Measurements from ENCODE around the gene SPAM1.
"Not testable (repeated sequence)": the region's sequence is repeated elsewhere in the genome, so short reads cannot be mapped to it uniquely, and the experiment has no call there.

SPAM1 gene, protein sequence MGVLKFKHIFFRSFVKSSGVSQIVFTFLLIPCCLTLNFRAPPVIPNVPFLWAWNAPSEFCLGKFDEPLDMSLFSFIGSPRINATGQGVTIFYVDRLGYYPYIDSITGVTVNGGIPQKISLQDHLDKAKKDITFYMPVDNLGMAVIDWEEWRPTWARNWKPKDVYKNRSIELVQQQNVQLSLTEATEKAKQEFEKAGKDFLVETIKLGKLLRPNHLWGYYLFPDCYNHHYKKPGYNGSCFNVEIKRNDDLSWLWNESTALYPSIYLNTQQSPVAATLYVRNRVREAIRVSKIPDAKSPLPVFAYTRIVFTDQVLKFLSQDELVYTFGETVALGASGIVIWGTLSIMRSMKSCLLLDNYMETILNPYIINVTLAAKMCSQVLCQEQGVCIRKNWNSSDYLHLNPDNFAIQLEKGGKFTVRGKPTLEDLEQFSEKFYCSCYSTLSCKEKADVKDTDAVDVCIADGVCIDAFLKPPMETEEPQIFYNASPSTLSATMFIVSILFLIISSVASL

DNA sequence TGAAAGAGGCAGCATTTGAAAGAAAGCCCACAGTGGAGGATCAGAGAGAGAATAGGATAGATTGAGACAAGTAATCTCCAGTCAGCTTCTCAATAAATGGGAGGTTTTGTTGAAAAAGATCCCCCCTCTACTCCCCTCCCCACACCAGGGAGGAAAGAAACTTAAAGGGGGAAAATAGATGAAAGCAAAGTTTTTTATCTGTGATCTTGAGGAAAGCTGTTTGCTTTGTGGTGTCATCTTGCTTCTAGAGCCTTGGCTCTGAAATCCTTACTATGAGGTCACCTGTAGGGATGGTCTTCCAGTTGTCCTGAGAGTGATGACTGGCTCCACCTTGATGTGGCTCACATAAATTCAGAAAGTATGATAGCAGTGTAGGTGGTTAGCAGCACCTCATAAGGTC lies at the start of gene SPAM1:
Gene SPAM1 (plus strand): TSS at position 301 of the 400 bp plus-strand sequence. CDS start 28,330 bp downstream, outside the sequence.
- no peak for DNase-seq (ENCODE audit: low read depth in 2 of 2)

DNA sequence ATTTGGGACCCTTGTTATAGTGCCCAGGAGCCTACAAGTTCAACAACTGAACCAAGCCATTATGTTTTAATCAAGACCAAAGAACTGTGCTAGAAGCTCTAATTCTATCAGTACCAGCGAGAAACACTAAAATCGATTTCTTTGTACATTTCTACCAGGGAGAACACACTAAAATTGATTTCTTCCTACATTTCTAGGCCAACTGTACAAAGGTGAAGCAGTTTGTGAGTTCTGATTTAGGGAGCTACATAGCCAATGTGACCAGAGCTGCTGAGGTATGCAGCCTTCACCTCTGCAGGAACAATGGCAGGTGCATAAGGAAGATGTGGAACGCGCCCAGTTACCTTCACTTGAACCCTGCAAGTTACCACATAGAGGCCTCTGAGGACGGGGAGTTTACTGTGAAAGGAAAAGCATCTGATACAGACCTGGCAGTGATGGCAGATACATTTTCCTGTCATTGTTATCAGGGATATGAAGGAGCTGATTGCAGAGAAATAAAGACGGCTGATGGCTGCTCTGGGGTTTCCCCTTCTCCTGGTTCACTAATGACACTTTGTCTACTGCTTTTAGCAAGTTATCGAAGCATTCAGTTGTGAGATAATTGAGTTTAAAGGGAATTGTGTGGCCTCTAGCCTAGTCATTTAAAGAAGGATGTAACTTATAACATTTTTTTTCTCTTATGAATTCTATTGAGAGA lies 48.3 kb upstream of the SPAM1 start:
- no peak for DNase-seq (ENCODE audit: low read depth in 2 of 2)

DNA sequence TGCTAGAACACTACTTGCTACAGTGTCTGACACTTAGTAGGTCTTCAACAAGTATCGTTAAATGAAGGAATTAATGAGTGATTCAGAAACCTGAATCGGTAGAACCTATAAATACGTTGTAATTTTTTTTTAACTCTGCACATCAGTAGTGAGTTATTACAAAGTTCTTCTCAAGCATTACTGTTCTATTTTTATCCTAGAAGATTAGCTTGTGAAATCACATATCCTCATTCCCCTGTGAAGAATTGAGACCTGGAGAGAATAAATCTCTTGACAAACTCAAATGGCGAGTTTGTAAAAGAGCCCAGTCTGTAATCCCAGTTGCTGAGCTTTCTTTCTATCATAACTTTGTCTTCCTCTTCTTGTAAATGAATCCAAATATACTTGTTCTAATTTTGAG lies 45.4 kb upstream of the SPAM1 start:
- DNase-seq (ENCODE audit: low read depth in 2 of 2) = no peak

DNA sequence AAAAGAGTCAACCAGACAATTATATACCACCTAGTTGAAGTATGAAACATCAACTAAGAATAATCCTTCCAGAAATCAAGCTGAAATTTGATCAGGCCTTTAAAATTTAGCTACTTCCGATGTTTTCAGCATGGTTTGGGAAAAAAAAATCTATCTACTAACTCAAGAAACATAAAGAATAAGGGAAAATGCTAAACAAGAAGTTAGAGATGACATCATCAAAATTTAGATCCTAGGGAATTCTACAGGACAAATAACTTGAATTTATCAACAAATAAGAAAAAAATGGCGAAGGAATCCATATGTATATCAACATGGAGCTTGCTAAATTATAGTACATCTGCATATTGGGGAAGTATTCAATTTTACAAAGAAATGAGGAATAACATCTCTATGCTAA lies 43.7 kb upstream of the SPAM1 start:
- no peak for DNase-seq (ENCODE audit: low read depth in 2 of 2)

DNA sequence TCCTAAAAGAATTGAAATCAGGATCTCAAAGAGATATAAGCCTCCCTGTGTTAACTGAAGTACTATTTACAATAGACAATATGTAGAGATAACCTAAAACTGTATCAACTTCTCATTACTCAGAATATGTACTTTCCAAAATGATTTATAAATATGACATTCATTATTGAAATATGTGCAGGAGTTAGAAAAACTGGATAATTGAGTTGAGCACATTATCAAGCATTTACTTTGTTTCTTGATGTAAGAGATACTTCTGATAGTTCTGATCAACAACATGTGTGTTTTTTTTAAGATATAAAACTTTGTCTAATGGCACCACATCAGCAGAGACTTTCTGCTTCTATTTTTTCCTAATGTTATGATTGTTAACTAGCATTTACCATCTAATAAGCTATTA lies 41.9 kb upstream of the SPAM1 start:
- no peak for DNase-seq (ENCODE audit: low read depth in 2 of 2)

DNA sequence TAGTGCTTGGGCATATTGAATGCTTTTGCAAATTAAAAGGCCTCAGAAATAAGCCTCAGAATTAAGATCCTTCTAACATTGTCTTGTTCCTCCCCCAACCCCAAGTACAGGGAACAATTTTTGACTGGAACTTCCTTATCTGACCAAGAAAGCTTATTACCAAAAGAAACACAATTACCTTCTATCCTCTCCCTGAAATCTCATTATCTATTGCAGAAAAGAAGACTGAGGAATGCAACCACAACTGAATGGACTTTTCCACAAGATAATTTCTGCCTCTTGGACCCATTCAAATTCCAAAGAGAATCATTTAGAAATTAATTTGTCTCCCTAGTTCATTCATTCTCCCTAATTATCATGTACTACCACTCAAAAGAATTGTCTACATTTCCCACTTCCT lies 36.8 kb upstream of the SPAM1 start:
- DNase-seq (ENCODE audit: low read depth in 2 of 2) = no peak

DNA sequence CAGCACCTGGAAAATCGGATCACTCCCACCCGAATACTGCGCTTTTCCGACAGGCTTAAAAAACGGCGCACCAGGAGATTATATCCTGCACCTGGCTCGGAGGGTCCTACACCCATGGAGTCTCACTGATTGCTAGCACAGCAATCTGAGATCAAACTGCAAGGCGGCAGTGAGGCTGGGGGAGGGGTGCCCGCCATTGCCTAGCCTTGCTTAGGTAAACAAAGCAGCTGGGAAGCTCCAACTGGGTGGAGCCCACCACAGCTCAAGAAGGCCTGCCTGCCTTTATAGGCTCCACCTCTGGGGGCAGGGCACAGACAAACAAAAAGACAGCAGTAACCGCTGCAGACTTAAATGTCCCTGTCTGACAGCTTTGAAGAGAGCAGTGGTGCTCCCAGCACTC lies 30.3 kb upstream of the SPAM1 start:
- DNase-seq (ENCODE audit: low read depth in 2 of 2) = not testable (repeated sequence)

DNA sequence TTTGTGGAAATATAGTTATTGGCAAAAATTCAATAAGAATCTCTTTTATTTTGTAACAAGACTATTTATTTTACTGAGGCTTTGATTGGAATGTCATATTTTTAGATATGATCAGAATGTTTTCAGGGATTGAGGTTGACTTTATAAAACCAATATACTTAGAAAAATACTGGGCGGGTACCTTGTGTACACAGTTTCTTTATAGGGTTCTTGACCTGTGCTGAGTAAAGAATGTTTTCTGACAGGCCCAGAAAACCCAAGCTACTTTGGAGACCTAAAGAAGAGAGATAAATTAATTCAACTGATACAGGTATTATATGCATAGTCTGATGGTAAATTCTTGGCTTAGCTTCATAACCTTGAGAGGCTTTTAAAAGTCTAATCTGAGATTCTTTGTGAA lies 23.9 kb upstream of the SPAM1 start:
- no peak for DNase-seq (ENCODE audit: low read depth in 2 of 2)

DNA sequence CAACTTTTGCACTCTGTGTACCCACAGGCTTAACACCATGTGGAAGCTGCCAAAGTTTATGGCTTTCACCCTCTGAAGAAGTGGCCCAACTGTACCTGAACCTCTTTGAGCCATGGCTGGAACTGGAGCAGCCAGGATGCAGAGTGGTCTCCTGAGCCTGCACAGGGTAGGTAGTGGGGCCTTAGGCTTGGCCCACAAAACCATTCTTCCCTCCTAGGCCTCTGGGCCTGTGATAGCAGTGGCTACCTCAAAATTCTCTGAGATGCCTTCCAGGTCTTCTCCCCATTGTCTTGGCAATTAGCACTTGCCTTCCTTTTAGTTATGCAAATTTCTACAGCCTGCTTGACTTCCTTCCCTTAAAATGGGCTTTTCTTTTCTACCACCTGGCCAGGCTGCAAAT lies 19.3 kb upstream of the SPAM1 start:
- no peak for DNase-seq (ENCODE audit: low read depth in 2 of 2)

DNA sequence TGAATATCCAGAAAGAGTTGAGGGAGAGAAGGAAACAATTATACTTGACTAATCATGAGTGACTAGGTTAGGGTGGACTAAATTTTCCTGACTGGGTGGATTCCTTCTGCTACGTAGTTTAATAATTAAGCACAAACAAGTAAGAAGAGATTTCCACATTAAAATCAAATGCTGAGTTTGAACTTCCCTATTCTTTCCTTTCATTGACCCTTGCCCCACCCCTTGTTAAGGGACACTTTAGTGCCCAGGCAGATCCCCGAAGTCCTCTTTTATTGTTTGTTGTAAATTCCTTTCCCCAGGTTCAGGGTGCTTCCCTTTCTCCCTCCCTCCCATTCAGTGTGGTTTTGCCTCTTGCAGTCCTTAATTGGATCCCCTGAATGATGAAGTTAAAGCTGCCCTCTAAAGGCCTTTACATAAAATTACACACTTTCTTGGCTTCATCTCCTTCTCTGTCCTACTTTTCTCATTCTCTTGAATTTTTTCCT lies 8.8 kb upstream of the SPAM1 start:
- DNase-seq (ENCODE audit: low read depth in 2 of 2) = no peak

DNA sequence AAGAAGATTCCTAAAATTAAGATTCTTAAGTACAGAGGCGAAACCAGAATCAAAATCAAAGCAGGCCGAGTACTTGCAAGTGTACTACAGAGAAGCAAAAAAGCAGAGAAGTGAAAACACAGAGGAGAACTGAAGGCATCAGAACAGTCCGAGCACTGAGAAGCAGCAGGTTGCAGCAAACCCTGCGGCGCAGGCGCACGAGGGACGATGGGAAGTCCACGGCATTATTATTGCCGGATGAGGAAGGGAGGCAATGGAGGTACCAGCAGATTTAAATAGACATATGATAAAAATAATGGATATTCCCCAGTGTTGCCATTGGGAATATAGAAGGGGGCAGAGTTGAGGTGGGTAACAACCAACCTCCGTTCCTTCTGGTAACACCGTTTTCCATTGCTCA lies 7.2 kb upstream of the SPAM1 start:
- DNase-seq (ENCODE audit: low read depth in 2 of 2) = no peak

DNA sequence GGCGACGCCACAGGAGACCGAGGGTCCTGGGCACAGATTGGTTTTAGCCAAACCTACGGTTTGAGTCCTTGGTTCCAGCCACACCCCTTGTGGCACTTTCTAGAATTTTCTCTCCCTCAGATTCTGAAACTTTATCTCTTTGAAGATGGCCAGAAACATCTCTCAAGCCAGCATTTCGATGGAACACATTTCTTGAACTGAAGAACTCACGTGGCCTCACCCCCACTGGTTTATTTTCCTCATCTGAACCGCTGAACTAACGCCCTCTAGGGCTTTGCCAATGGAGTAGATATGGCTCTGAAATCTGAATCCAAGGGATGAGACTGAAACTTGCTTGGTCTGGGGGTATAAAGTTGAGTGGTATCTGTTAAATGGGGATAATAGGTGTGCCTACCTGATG lies 6.7 kb upstream of the SPAM1 start:
- DNase-seq (ENCODE audit: low read depth in 2 of 2) = no peak

DNA sequence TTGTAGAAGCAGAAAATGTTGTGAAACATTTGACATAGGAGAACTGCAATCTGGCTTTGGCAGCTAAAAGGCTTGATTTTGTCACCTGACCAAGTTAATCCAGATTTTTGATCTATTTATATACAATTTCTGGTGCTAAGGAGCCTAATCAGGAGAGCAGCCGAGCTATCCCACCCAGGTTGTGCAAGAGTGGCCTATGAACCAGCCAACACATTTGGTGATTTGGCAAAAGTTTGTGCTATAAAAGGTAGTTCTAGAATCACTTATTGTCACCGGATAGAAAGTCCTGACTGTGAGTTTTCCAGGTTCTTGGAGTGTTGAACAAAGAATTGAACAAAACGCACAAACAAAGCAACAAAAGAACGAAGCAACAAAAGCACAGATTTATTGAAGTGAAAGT lies 1.4 kb upstream of the SPAM1 start:
- DNase-seq (ENCODE audit: low read depth in 2 of 2) = no peak

DNA sequence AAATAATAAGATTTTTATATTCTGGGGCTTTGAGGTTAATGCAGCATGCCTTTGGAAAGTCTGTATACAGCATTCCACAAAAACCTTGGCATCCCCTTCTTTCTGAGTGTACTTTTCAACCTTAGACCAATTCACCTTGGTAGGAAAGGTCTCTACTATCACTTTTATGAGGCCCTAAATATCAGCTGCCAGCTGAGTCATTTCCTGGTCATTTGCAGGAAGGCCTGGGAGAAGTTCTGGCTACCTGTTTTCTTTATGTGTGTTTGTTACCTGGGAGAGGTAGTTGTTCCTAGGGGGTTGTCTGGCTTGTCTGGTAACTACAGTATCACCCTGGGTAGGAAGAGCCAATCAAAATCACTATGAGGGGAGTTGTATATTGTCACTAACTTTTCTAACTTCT lies 4.1 kb downstream of the SPAM1 start:
- no peak for DNase-seq (ENCODE audit: low read depth in 2 of 2)

DNA sequence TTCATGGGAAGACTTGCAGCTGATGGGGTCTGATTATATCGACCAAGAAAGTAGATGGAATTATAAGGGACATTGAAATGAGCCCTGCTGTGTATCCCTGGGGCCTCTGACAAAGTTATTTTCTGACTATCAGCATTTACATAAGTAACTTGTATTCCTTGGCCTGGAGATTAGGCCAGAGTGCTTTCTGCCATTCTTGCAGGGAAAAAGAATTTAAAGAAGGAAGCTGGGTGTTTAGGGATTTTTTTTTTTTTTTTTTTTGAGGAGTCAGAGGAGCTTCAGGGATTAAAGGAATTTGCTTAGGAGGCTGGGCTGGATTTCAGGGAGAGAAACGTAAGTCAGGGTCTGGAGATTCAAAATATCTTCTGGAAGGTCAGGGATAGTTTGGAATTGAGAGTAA lies 4.6 kb downstream of the SPAM1 start:
- DNase-seq (ENCODE audit: low read depth in 2 of 2) = no peak

DNA sequence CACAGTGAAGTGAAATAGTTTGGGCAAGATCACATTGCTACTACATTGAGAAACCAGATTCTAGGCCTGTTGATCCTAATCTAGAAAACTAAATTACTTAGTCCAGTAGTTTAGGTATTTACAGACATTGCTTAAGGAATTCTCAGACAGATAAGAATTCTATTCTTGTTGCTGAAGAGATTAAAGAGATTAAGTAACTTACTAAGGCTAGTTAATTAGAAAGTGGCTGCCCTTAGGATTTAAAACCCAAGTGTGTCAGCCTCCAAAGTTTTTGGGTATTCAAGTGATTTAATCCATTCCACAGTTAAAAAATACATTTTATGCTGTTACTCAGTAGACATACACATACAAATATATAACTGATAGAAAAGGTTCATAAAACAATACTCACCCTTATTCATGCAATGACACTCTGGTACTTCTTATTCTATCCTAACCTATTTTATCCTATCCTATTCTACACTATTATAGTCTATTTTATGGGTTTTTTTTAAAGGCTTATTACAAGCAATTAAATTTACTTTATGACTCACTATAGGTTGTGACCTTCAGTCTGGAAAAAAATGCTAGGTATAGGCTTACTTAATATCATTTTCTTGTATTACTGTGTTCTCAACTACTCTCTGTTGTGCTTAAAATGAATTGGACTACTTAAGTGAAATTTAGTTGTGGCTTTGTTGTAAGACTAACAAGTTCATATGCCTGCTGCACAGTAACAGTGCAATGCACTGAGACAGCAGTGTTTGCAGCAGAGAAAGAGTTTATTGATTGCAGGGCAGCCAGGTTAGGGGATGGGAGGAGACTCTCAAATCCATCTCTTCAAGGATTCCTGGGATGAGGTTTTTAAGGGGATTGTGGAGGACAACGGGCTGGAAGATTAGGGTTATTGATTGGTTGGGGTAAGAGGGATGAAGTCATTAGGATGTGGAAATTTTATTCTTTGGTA lies 10.7 kb downstream of the SPAM1 start:
- no peak for DNase-seq (ENCODE audit: low read depth in 2 of 2)

DNA sequence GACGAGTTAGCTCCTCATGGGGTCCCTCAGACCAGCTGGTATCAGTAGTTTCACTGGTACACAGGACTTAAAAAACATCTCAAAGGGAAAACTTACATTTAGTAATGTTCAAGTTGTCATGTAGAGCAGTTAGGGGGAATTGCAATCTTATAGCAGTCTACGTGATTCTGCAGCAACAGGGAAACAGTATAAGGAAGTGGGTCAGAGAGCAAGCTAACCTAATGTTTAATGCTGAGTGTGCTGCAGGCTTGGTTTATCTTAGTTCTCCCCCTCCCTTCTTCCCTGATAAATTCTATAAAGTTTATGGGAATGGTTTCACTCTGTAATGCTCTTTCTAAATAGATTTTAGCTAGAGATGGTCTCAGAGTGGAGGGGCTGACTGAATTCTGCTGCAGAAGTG lies 11.3 kb downstream of the SPAM1 start:
- DNase-seq (ENCODE audit: low read depth in 2 of 2) = no peak

DNA sequence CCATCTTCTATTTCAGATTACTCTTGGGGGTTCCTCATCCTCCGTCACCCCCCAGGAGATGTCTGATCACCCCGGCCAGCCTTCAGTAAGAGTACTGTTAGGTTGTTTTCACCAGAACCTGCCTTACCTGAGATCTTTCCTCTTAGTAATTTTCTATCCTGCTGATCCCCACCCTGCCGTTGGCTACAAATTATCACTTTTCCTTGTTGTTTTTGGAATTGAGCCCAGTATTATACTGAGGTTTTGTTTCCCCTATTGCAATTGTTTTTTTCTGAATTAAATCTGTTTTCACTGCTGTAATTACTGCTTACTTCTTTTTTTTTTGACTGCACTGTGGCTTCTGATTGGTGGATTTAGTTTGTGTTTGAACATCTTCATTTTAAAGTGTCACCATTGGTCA lies 14.7 kb downstream of the SPAM1 start:
- DNase-seq (ENCODE audit: low read depth in 2 of 2) = no peak

DNA sequence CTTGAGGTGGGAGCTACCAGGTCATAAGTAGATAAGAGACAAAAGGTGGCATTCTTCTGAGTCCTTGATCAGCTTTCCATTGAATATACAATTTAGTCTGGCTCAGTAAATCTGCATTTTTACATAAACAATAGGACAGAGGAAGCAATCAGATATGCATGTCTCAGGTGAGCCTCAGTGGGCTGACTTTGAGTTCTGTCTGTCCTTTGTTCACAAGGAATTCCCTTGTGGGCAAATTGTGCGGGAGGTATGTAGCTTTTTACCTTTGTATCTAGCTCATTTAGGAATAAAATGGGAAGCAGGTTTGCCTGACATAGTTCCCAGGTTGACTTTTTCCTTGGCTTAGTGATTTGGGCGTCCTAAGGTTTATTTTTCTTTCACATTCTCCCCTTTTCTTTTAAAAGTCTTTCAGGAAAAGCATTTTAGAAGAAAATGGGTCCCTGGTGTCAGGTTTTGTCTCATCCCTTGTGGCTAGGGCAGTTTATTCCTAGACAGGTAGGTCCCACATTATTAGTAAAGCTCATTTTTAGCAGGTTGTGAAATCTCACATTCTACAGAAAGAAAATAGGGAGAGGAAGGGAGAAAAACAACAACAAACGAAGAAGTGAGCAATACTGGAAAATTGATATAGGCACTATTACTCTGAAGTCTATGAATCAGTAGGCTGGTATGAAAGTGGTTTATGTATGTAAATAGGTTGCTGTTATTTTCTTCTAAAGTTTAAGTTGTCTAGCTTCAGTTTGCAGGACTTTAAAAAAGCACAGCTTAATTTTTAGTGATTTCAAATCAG lies 16.5 kb downstream of the SPAM1 start:
- DNase-seq (ENCODE audit: low read depth in 2 of 2) = no peak

DNA sequence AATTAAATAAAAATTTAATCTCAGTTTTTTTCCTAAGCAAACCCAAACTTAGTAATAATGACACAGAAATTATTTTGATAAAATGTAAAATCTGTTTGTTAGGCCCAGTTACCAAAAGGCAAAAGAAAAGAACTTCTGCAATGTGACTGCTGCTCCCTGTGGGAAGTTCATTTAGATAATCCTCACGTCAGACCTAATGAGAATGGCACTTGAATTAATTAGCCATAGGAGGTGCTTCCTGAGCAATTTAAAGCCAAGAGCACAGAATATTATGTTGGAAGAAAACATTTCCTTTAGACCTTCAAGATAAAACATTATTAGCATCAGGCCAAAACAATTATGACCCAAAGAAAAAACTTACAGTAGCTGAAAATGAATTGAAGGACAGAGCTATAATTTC lies 19.4 kb downstream of the SPAM1 start:
- DNase-seq (ENCODE audit: low read depth in 2 of 2) = no peak

DNA sequence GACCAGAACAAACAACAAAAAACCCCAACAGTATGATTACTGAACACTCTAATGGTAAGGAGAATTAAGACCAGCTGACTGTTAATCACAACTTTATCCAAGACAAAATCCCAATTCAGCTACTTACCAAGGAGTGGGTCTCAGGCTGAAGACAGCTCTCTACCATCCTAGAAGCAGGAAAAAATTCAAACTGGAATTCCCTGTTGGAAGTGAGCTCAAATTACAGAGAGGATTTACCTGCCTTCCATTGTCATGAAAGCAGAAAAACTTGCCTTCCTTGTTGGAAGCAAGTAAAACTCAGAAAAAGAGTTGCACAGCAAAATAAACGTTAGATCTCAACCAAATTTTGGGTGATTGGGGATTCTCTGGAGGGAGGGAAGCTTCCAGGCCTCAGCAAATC lies 20.9 kb downstream of the SPAM1 start:
- no peak for DNase-seq (ENCODE audit: low read depth in 2 of 2)

Data from activated CD8-positive, alpha-beta memory T cell treated with anti-CD3 and anti-CD28 coated beads for 4 hours (primary cell).